ENCODE data around the gene SULT1A3. TPM values are rescaled to one million over a fixed set of nuclear protein-coding genes. Genes with fewer than 3 reads are reported as not detected.

Gene SULT1A3
- total RNA-seq, 1 experiment from 2014 or later: 8.3 TPM

GRCh38 chr16:30186782-30187555 is 12.1 kb upstream of the SULT1A3 start (continued):
- TF ChIP-seq, protein P1, sequence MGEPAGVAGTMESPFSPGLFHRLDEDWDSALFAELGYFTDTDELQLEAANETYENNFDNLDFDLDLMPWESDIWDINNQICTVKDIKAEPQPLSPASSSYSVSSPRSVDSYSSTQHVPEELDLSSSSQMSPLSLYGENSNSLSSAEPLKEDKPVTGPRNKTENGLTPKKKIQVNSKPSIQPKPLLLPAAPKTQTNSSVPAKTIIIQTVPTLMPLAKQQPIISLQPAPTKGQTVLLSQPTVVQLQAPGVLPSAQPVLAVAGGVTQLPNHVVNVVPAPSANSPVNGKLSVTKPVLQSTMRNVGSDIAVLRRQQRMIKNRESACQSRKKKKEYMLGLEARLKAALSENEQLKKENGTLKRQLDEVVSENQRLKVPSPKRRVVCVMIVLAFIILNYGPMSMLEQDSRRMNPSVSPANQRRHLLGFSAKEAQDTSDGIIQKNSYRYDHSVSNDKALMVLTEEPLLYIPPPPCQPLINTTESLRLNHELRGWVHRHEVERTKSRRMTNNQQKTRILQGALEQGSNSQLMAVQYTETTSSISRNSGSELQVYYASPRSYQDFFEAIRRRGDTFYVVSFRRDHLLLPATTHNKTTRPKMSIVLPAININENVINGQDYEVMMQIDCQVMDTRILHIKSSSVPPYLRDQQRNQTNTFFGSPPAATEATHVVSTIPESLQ (CRISPR knock-in tag; IDR thresholded peaks at IDR 0.05): 0 out of 2 replicates have a peak, but pooled peaks have one; percentile 14
- TF ChIP-seq SP1 (CRISPR knock-in tag; conservative IDR thresholded peaks at IDR 0.05): no peak; the same call in 1 of the 2 replicates

GRCh38 chr16:30187556-30187865 is 11.5 kb upstream of the SULT1A3 start:
- Mint-ChIP-seq H3K27me3 (ENCODE audit: low read depth) (peaks cover 17% of the 10 kb centered on the region), H3K4me3 (no peak overlapping the region)
- TF ChIP-seq MAX (CRISPR knock-in tag; IDR thresholded peaks at IDR 0.05) (0 out of 2 replicates have a peak, but pooled peaks have one; percentile 1), ZNF671 (CRISPR knock-in tag; IDR thresholded peaks at IDR 0.05) (no peak), HMGXB4 (CRISPR knock-in tag; IDR thresholded peaks at IDR 0.05) (no peak), CREB1 (CRISPR knock-in tag; IDR thresholded peaks at IDR 0.05) (no peak), SP1 (CRISPR knock-in tag; conservative IDR thresholded peaks at IDR 0.05) (no peak), GTF2I (CRISPR knock-in tag; conservative IDR thresholded peaks at IDR 0.05) (no peak)
- TF ChIP-seq, protein P2, sequence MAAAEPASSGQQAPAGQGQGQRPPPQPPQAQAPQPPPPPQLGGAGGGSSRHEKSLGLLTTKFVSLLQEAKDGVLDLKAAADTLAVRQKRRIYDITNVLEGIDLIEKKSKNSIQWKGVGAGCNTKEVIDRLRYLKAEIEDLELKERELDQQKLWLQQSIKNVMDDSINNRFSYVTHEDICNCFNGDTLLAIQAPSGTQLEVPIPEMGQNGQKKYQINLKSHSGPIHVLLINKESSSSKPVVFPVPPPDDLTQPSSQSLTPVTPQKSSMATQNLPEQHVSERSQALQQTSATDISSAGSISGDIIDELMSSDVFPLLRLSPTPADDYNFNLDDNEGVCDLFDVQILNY (CRISPR knock-in tag; IDR thresholded peaks at IDR 0.05): no peak

GRCh38 chr16:30187971-30188561 is 11.0 kb upstream of the SULT1A3 start:
- Mint-ChIP-seq H3K27ac (no peak overlapping the region), H3K36me3 (no peaks in the 10 kb centered on the region), H3K27me3 (ENCODE audit: low read depth) (peaks cover 14% of the 10 kb centered on the region), H3K9me3 (no peaks in the 10 kb centered on the region), H3K4me3 (no peak overlapping the region), H3K4me1 (peaks cover 7% of the 10 kb centered on the region)
- ChIA-PET CTCF (interaction anchor here (0.6 to 4.8 kb wide), 10 partner anchors 10 to 446 kb away, joined by 3 to 21 read pairs (median 4); partner anchors contain the start of genes TBX6, YPEL3 and ZNF771), POLR2A (no interaction called here)
- ATAC-seq (no peak), DNase-seq (ENCODE audit: low spot score) (no peak)
- TF ChIP-seq FOXP1 (CRISPR knock-in tag; IDR thresholded peaks at IDR 0.05; ENCODE audit: borderline replicate concordance) (no peak), FOXJ3 (CRISPR knock-in tag; IDR thresholded peaks at IDR 0.05; ENCODE audit: borderline replicate concordance) (no peak), TP53 (CRISPR knock-in tag; IDR thresholded peaks at IDR 0.05) (no peak), ATF2 (CRISPR knock-in tag; IDR thresholded peaks at IDR 0.05; ENCODE audit: borderline replicate concordance, low read depth) (no peak), GRHL2 (CRISPR knock-in tag; IDR thresholded peaks at IDR 0.05; ENCODE audit: insufficient replicate concordance, severe bottlenecking) (no peak), SOX15 (CRISPR knock-in tag; IDR thresholded peaks at IDR 0.05) (no peak), JUN (CRISPR knock-in tag; IDR thresholded peaks at IDR 0.05) (no peak), ERG (CRISPR knock-in tag; IDR thresholded peaks at IDR 0.05) (no peak), ZNF532 (CRISPR knock-in tag; IDR thresholded peaks at IDR 0.05; ENCODE audit: borderline replicate concordance) (no peak), MYBL2 (CRISPR knock-in tag; IDR thresholded peaks at IDR 0.05) (no peak)
- TF ChIP-seq, protein P3, sequence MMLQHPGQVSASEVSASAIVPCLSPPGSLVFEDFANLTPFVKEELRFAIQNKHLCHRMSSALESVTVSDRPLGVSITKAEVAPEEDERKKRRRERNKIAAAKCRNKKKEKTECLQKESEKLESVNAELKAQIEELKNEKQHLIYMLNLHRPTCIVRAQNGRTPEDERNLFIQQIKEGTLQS (CRISPR knock-in tag; conservative IDR thresholded peaks at IDR 0.05): no peak

More at GRCh38 chr16:30187556-30187865, 11.5 kb upstream of the SULT1A3 start:
- DNase-seq (ENCODE audit: low spot score): no peak
- POLR2A ChIA-PET: no interaction called here
- peaks cover 7% of the 10 kb centered on the region for H3K4me1 Mint-ChIP-seq
- CTCF ChIA-PET: interaction anchor here (0.6 to 4.8 kb wide), 10 partner anchors 9 to 447 kb away, joined by 3 to 21 read pairs (median 4); partner anchors contain the start of genes TBX6, YPEL3 and ZNF771
- no peak overlapping the region for H3K27ac Mint-ChIP-seq
- H3K9me3 Mint-ChIP-seq: no peaks in the 10 kb centered on the region
- H3K36me3 Mint-ChIP-seq: no peaks in the 10 kb centered on the region
- ATAC-seq: no peak
